GM21423 (cell line): ENCODE data around the gene HBD.

Experiments
- ATAC-seq: cut with Tn5 transposase; IDR thresholded peaks from one replicate; pipeline ENCODE4 v1.9.1; 2021; ENCODE audit warnings: mild to moderate bottlenecking, moderate library complexity; ENCODE audit not compliant: unreplicated experiment

The HBD gene

GRCh38 chr11:5235364-5236095 lies 1.2 kb upstream of the HBD start:
- no peak for ATAC-seq

- ATAC-seq, result no peak
Observed at GRCh38 chr11:5233307-5233706, 976 bp downstream of the HBD start.

DNA sequence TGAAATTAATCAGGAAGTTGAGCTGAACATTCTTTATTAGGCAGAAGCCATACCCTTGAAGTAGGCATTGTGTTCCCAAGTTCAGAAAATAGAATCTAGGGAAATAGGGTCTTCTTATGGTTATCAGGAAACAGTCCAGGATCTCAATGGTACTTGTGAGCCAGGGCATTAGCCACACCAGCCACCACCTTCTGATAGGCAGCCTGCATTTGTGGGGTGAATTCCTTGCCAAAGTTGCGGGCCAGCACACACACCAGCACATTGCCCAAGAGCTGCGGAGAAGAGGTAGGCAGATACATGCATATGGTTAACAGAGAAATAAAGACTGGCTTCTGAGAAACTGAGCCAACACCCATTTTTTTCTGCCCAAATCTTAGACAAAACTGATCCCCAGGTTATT lies 1.5 kb downstream of the HBD start:
- no peak for ATAC-seq

GRCh38 chr11:5232176-5232575 lies 2.1 kb downstream of the HBD start:
- no peak for ATAC-seq

- ATAC-seq, result no peak
Observed at GRCh38 chr11:5231111-5231510, 3.2 kb downstream of the HBD start.

- no peak for ATAC-seq
Observed at GRCh38 chr11:5230266-5230665, 4.0 kb downstream of the HBD start.

- ATAC-seq, result no peak
Observed at GRCh38 chr11:5229796-5230195, 4.5 kb downstream of the HBD start.

DNA sequence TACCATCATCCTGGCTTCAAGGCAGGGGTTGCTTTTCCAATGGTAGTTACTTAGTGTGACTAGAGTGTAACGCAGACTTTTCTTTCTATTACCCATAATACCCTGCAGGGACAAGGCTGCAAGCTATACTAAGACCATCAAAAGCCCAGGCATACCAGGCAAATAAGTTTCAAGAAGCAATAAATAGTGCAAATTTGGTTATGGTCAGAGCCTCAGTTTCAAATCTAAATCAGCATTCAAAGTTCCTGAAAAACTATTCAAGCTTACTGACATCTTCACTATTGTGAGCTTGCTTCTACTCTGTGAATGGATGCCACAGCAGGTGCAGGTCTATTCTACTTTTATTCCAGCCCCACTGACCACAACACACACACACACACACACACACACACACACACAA lies 4.9 kb downstream of the HBD start:
- no peak for ATAC-seq

DNA sequence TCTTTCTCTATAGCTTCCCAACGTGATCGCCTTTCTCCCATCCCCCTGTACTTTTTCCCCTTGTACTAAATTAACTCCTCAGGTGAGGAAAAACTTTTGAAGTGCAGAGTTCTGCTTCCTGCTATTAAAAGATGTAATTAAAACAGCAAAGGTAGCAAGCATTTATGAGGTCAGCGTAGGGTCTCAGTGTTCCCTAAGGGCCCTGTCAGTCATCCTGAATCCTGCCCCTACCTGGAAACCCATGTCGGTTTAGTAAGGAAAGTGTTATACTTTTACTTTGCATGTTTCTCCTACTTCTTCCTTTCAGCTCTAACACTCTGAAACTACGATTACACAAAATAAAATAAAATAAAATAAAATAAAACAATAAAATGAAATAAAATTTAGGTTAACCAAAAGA lies 6.2 kb downstream of the HBD start:
- ATAC-seq, result no peak

DNA sequence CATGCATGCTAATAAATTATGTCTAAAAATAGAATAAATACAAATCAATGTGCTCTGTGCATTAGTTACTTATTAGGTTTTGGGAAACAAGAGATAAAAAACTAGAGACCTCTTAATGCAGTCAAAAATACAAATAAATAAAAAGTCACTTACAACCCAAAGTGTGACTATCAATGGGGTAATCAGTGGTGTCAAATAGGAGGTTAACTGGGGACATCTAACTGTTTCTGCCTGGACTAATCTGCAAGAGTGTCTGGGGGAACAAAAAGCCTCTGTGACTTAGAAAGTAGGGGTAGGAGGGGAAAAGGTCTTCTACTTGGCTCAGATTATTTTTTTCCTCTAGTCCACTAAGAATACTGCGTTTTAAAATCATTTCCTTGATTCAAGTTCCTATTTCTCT lies 6.6 kb downstream of the HBD start:
- no peak for ATAC-seq

- ATAC-seq, result no peak
Observed at GRCh38 chr11:5226732-5227310, 7.5 kb downstream of the HBD start, which contains the start of gene HBB. Gene HBB, minus strand, starts transcription at chr11:5227071. Its CDS starts 50 bp downstream, at chr11:5227021.

DNA sequence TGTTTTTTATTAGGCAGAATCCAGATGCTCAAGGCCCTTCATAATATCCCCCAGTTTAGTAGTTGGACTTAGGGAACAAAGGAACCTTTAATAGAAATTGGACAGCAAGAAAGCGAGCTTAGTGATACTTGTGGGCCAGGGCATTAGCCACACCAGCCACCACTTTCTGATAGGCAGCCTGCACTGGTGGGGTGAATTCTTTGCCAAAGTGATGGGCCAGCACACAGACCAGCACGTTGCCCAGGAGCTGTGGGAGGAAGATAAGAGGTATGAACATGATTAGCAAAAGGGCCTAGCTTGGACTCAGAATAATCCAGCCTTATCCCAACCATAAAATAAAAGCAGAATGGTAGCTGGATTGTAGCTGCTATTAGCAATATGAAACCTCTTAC lies 8.8 kb downstream of the HBD start:
- no peak for ATAC-seq

DNA sequence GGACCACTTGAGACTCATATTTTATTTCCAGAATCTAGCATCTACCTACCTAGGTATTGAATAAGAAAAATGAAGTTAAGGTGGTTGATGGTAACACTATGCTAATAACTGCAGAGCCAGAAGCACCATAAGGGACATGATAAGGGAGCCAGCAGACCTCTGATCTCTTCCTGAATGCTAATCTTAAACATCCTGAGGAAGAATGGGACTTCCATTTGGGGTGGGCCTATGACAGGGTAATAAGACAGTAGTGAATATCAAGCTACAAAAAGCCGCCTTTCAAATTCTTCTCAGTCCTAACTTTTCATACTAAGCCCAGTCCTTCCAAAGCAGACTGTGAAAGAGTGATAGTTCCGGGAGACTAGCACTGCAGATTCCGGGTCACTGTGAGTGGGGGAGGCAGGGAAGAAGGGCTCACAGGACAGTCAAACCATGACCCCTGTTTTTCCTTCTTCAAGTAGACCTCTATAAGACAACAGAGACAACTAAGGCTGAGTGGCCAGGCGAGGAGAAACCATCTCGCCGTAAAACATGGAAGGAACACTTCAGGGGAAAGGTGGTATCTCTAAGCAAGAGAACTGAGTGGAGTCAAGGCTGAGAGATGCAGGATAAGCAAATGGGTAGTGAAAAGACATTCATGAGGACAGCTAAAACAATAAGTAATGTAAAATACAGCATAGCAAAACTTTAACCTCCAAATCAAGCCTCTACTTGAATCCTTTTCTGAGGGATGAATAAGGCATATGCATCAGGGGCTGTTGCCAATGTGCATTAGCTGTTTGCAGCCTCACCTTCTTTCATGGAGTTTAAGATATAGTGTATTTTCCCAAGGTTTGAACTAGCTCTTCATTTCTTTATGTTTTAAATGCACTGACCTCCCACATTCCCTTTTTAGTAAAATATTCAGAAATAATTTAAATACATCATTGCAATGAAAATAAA lies 9.5 kb downstream of the HBD start:
- ATAC-seq, result no peak

- no peak for ATAC-seq
Observed at GRCh38 chr11:5223686-5224085, 10.6 kb downstream of the HBD start.

GRCh38 chr11:5223146-5223545 lies 11.1 kb downstream of the HBD start:
- ATAC-seq, result no peak

DNA sequence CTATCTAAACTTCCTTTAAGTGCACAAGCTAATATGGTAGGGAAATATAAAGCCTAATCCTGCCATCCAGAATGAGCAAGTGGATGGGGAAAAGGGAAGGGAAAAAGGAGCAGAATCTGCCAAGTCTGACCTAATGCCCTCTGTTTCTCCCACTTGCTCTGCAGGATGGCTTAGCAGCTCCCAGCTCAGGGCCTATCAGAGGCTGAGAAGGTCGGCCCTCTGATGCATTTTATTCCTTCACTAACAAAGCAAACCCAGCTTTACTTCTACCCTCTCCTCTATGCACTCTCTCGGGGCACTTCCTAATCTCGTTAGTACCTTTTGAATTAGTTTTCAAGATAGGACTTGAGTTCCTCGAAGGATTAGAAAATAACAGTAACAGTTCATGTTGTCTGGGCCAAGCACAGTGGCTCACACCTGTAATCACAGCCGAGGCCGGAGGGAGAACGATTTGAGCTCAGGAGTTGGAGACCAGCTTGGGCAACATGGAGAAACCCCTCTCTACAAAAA lies 23.9 kb downstream of the HBD start:
- no peak for ATAC-seq

- ATAC-seq, result peak; percentile 64
Observed at GRCh38 chr11:5204787-5205186, 29.5 kb downstream of the HBD start.

DNA sequence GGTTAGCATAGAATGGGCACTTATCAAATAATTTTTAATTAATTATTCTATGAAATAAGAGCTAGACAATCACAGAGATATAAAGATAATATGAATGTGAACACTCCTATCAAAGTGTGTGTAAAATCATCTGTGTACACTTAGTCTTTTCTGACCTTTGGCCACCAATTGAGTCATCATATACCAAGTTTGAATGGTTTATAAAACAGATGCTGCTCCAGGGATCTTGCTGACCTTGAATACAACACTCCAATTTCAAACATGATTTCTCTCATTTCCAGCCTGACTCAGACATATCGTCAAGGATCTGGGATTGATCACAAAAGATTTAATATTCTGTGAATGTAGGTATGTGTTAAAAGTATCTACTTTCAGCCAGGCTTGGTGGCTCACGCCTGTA lies 30.9 kb downstream of the HBD start:
- no peak for ATAC-seq

- no peak for ATAC-seq
Observed at GRCh38 chr11:5200582-5200981, 33.7 kb downstream of the HBD start, which contains the start of gene OR51V1. Gene OR51V1, minus strand, starts transcription at chr11:5200682. Its CDS starts 0 bp downstream, at chr11:5200682.

DNA sequence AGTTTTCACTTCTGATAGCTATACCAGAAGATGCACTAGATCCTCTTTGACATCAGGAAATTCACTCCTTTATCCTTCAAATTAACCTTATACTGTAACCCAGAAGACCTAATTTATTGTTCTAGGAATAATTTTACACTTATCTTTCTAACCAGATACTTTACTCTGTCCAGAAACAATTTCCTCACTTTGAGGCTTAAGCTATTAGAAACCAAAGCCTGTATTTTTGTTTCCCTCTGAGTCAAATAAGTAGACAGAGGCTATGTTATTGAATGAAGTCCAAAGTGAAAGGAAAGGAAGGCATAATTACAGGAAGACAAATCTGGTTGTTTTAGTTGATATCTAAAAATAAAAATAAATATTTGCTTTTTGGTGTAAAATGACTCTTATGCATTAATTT lies 36.0 kb downstream of the HBD start:
- no peak for ATAC-seq

DNA sequence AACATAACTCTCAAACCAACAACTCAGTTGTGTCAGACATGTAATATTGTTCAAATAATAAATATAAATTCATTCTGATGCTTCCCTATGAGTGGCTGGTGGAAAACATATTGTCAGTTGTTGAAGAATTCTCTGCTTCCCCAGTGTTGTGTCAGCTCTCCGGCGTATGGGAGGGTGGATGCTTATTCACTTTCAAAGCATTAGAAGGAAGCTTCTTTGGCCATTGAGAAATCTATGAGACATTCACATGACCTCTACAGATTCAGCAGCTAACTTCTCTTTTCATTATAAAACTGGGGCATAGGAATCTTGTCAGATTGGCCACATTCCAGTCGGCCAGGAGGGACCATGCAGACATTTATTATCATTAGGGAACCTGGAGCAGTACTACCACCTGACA lies 36.7 kb downstream of the HBD start:
- no peak for ATAC-seq
